ENCODE measurements around the gene ERBB4. TPM values are rescaled to one million over a fixed set of nuclear protein-coding genes. Genes with fewer than 3 reads are reported as not detected.

ERBB4 gene
- total RNA-seq, 4 donors from 2014 or later = 1.6 to 5.7 (median 3.5) TPM

- Histone ChIP-seq H3K27me3 (no peaks in the 10 kb centered on the region), H3K4me1 (no peaks in the 10 kb centered on the region), H3K9me3 (no peaks in the 10 kb centered on the region), H3K4me3 (no peak overlapping the region), H3K27ac (no peak overlapping the region), H3K36me3 (no peaks in the 10 kb centered on the region)
- in situ Hi-C loops (cut with MboI; ENCODE audit: low sequenced_read_pairs in 4 of 4) = no loop called here
- intact Hi-C loops (cut with DNase I; ENCODE audit: low total_unique reads) = no loop called here
- DNase-seq = no peak
- no peak for ATAC-seq
- TF ChIP-seq, protein P1, sequence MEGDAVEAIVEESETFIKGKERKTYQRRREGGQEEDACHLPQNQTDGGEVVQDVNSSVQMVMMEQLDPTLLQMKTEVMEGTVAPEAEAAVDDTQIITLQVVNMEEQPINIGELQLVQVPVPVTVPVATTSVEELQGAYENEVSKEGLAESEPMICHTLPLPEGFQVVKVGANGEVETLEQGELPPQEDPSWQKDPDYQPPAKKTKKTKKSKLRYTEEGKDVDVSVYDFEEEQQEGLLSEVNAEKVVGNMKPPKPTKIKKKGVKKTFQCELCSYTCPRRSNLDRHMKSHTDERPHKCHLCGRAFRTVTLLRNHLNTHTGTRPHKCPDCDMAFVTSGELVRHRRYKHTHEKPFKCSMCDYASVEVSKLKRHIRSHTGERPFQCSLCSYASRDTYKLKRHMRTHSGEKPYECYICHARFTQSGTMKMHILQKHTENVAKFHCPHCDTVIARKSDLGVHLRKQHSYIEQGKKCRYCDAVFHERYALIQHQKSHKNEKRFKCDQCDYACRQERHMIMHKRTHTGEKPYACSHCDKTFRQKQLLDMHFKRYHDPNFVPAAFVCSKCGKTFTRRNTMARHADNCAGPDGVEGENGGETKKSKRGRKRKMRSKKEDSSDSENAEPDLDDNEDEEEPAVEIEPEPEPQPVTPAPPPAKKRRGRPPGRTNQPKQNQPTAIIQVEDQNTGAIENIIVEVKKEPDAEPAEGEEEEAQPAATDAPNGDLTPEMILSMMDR (IDR thresholded peaks at IDR 0.05 in 4 of 5, conservative IDR thresholded peaks at IDR 0.05 in 1 of 5) = no peak
- no peak for TF ChIP-seq POLR2A (IDR thresholded peaks at IDR 0.05)
These were observed 455.1 kb downstream of the ERBB4 start for GRCh38 chr2:212083492-212083891.

DNA sequence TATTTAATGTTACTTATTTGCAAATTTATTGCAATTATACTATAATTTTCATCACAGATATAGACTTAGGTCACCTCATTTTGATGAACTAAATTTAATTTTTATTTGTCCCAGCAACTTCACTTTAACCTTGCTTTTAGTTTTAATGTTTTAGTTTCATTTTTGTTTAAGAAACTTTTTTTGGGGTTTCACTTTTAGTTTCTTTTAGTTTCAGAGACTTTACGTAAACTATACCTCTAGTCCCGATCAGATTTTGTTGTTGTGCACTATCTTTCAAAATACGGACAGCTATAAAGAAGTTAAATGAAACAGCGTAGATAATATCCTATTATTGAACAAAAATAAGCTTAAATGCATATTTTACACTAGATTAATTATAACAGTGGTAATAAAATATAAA, 460.5 kb downstream of the ERBB4 start:
- intact Hi-C loops (cut with DNase I; ENCODE audit: low total_unique reads) = no loop called here
- ATAC-seq (no peak), DNase-seq (no peak)
- Histone ChIP-seq H3K36me3 (no peaks in the 10 kb centered on the region), H3K27ac (no peak overlapping the region), H3K4me1 (no peaks in the 10 kb centered on the region), H3K9me3 (no peaks in the 10 kb centered on the region), H3K4me3 (no peak overlapping the region), H3K27me3 (no peaks in the 10 kb centered on the region)
- in situ Hi-C loops (cut with MboI; ENCODE audit: low sequenced_read_pairs in 4 of 4) = no loop called here
- TF ChIP-seq, protein P1 (IDR thresholded peaks at IDR 0.05 in 4 of 5, conservative IDR thresholded peaks at IDR 0.05 in 1 of 5) = no peak
- no peak for TF ChIP-seq POLR2A (IDR thresholded peaks at IDR 0.05)

DNA sequence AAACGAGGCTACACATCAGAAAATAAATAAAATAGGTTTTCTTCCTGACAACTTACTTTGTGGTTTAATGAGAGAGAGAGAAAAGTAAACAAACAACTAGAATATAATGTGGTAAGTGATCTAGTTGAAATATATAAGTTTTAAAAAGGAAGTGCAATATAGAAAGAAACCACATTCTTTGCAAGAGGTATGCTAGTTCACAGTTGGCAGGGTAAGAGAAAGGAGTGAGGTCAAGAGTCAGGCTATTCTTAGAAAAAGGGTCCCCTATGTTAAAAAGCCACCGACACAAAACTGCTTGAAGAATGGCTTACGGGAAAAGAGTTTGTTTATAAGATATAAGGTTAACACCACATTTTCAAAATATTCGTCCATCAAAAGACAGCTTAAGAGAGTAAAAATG, 462.1 kb downstream of the ERBB4 start:
- TF ChIP-seq, protein P1 (IDR thresholded peaks at IDR 0.05 in 4 of 5, conservative IDR thresholded peaks at IDR 0.05 in 1 of 5) = no peak
- no peak for TF ChIP-seq POLR2A (IDR thresholded peaks at IDR 0.05)
- DNase-seq (no peak), ATAC-seq (no peak)
- no peak overlapping the region for H3K4me3 ChIP-seq
- H3K27me3 ChIP-seq = no peaks in the 10 kb centered on the region
- in situ Hi-C loops (cut with MboI; ENCODE audit: low sequenced_read_pairs in 4 of 4) = no loop called here
- no peaks in the 10 kb centered on the region for H3K4me1 ChIP-seq
- no peaks in the 10 kb centered on the region for H3K36me3 ChIP-seq
- no peaks in the 10 kb centered on the region for H3K9me3 ChIP-seq
- intact Hi-C loops (cut with DNase I; ENCODE audit: low total_unique reads) = no loop called here
- no peak overlapping the region for H3K27ac ChIP-seq

DNA sequence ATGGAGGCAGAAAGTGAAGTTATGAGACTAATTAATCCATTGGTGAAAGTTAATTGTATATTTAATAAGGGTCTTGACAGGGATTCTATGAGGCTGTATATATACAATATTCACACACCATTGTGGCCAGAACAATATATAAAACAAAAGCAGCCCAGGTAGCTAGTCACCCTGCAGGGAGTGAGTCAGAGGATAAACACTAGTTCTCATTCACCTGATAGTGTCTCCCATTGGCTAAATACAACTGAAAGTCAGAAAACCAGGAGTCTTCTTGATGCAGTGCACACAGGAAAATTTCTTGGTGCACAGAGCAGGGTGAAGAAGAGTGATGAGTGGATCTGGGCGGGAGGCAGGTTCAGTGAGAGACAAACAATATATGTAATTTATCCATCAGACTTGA, 465.2 kb downstream of the ERBB4 start:
- Histone ChIP-seq H3K27ac (no peak overlapping the region), H3K4me3 (no peak overlapping the region), H3K36me3 (no peaks in the 10 kb centered on the region), H3K27me3 (no peaks in the 10 kb centered on the region), H3K9me3 (no peaks in the 10 kb centered on the region), H3K4me1 (no peaks in the 10 kb centered on the region)
- TF ChIP-seq, protein P1 (IDR thresholded peaks at IDR 0.05 in 4 of 5, conservative IDR thresholded peaks at IDR 0.05 in 1 of 5) = no peak
- TF ChIP-seq POLR2A (IDR thresholded peaks at IDR 0.05) = no peak
- intact Hi-C loops (cut with DNase I; ENCODE audit: low total_unique reads) (no loop called here), in situ Hi-C loops (cut with MboI; ENCODE audit: low sequenced_read_pairs in 4 of 4) (no loop called here)
- DNase-seq = no peak
- no peak for ATAC-seq

GRCh38 chr2:212066546-212066945, 472.1 kb downstream of the ERBB4 start:
- in situ Hi-C loops (cut with MboI; ENCODE audit: low sequenced_read_pairs in 4 of 4) (no loop called here), intact Hi-C loops (cut with DNase I; ENCODE audit: low total_unique reads) (no loop called here)
- Histone ChIP-seq H3K4me3 (no peak overlapping the region), H3K27me3 (no peaks in the 10 kb centered on the region), H3K9me3 (no peaks in the 10 kb centered on the region), H3K36me3 (no peaks in the 10 kb centered on the region), H3K27ac (no peak overlapping the region), H3K4me1 (no peaks in the 10 kb centered on the region)
- DNase-seq (no peak), ATAC-seq (no peak)
- no peak for TF ChIP-seq POLR2A (IDR thresholded peaks at IDR 0.05)
- TF ChIP-seq, protein P1 (IDR thresholded peaks at IDR 0.05 in 4 of 5, conservative IDR thresholded peaks at IDR 0.05 in 1 of 5) = no peak

Measured in gastrocnemius medialis (tissue), 4 donors.